Cortex of kidney (tissue), 1 donor: ENCODE results near the gene ARPP19.
"Not testable (repeated sequence)": the region's sequence is repeated elsewhere in the genome, so short reads cannot be mapped to it uniquely, and the experiment has no call there.

Experiments
- DNase-seq: peaks from one replicate; lab custom pipeline; 2025; lab: John Stamatoyannopoulos, UW

ARPP19 gene

DNA sequence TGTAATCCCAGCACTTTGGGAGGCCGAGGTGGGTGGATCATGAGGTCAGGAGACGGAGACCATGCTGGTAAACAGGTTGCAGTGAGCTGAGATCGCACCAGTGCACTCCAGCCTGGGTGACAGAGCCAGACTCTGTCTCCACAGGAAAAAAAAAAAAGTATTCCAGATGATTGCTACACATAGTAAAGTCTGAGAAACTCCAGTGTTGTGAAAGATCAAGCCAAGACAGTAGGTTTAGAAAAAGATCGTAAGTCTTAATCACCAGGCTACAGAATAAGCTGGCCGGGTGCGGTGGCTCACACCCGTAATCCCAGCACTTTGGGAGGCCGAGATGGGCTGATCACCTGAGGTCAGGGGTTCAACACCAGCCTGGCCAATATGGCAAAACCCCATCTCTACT, 56.0 kb downstream of the ARPP19 start:
- DNase-seq, result not testable (repeated sequence)

DNA sequence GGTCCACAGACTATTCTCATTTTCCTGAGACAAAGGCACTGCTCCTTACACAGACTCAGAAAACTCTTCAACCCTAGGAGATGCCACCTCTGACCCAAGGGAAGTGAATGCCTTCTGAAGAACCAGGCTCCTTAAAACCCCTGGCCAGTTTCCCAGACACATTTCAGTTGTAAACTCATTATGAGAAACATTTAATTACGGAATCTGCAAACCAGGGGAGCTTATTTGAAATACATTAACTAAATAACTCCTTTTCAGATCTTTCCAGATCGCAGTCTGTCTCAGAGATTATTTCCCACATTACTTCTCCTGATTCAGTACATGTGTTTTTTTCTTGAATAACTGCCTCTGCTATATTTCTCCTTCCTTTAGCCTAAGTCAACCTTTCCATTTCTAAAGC, 57.7 kb downstream of the ARPP19 start:
- DNase-seq, result no peak

DNA sequence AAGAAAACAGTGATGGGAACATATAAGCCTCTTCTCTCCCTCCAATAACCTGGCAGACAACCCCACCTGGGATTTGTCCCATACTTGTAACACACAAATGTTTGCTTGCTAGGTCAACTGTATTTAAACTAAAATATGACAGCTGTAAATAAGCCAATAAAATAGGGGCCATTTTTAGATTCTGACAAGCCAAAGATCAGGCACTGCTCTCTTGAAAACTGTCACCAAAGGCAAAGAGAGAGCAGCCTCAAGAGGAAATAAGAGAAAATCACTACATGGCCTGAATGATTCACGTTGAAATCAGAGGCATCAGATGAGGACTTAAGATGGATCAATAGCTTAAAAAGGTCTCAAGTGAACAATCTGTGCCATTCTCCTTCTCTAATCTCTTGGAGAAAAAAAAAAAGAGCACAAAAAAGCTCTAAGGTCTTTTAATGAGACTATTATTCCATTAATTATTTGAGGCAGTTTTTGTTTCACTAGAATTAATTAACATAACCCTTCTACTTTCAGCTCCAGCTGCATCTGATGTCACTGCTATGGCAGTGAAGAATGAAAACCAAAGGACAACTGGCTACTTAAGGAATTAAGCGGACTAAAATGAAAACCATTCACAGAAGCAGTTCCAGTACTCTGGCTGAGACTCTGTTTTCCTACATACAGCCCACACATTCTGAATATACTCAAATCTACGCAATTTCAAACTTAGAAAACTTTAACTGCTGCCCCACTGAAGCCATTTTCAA, 59.2 kb downstream of the ARPP19 start:
- no peak for DNase-seq

DNA sequence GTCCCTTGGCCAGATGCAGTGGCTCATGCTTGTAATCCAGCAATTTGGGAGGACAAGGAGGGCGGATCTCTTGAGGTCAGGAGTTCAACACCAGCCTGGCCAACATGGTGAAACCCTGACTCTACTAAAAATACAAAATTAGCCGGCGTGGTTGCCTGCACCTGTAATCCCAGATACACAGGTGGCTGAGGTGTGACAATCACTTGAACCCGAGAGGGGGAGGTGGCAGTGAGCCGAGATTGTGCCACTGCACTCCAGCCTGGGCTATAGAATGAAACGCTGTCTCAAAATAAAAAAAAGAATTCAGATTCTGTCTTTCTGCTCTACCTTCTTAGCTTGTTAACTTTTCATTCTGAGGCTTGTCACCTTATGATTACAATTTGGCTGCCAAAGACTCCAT, 62.3 kb downstream of the ARPP19 start:
- DNase-seq, result no peak

DNA sequence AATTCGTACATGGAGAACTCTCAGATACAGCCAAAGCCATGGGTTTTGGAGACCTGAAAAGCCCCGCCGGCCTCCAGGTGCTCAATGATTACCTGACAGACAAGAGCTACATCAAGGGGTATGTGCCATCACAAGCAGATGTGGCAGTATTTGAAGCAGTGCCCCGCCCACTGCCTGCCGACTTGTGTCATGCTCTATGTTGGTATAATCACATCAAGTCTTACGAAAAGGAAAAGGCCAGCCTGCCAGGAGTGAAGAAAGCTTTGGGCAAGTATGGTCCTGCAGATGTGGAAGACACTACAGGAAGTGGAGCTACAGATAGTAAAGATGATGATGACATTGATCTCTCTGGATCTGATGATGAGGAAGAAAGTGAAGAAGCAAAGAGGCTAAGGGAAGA, 63.7 kb downstream of the ARPP19 start:
- DNase-seq, result no peak

DNA sequence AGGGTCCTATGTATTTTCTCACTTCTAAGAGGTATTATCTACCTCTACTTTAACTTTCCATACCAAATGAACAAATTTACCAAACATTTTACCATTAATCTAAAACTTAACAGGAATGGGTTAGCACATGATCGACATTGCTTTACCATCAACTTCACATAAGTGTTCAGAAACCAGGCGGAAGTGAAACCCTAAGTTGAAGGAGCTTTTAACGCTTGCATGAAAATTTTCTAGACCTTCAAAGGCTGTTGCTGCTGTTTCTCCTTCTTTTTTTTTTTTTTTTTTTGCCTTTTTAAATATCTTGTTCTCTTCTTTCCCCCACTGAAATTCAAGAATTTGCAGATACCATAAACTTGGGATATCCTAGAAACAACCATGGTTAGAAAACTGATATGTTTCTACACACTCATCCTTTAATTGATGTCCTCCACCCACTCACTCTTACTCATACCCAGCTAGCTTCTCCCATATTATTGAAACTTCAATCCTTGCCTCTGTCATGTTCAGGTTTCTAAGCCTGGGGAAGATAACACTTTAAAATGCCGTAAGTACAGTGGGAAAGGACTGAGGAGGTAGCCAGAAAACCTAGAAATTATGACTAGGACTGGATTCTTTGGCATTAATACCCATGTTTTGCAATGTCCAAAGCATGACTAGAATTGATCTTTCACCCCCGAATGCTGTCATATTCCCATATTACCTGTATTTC, 64.9 kb downstream of the ARPP19 start:
- no peak for DNase-seq

DNA sequence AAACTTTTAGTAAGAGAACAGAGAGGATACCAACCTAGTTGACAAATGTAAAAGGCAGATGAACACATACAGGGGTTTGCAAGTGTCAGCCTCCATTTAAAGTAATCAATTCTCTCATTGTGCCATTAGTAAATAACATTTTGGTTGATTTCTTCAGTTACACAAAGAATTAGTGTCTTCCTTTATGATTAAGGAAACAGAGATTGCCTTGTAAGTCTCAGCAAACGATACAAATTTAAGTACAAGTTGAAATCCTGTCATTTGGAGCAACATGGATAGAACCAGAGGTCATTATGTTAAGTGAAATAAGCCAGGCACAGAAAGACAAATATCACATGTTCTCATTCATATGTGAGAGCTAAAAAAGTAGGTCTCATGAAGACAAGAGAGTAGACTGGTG, 66.2 kb downstream of the ARPP19 start:
- DNase-seq, result no peak

DNA sequence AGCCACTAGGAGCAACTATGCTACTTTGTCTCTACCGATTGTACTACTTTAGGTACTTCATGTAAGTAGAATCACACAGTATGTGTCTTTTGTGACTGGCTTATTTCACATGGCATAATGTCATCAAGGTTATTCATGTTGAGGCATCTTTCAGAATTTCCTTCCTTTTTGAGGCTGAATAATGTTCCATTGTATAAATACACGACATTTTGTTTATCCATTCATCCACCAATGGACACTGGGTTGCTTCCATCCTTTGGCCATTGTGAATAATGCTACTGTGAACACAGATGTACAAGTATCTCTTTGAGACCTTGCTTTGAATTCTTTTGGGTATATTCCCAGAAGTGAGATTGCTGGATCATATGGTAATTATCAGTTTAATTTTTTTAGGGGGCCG, 69.3 kb downstream of the ARPP19 start:
- DNase-seq, result no peak

DNA sequence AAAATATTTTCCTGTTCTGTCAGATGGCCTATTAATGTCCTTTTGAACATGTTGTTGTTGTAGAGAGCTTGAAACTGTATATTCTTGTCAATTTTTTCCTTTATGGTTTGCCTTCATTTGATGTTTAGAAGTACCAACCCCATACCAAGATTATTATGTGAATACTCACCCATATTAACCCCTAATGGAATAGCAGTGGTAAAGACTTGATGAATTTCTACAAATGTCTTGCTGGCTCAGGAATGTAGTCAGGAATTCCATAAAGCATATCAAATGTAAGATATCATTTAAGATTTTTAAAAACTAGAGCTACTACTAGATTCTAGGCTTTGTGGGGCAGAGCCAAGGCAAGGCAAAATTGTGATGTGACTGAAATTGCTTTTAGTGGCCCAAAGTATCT, 70.1 kb downstream of the ARPP19 start:
- DNase-seq, result no peak
